H9 (cell line): ENCODE measurements around the gene CARS1. TPM values are rescaled to one million over a fixed set of nuclear protein-coding genes. Genes with fewer than 3 reads are reported as not detected.

Experiments
- DNase-seq: peaks from one replicate; pipeline ENCODE4 v3.0.0-alpha.2; 2017
- H2AFZ ChIP-seq: one replicate; pipeline ENCODE4 v1.6.1; 2013; ENCODE audit warnings: mild to moderate bottlenecking, low read length, control low read depth, moderate library complexity
- H2AK5ac ChIP-seq: 2 replicates; pipeline ENCODE4 v1.6.1; 2013; ENCODE audit warnings: low read length, control low read depth, mixed read lengths; ENCODE audit not compliant: insufficient read length
- H2BK120ac ChIP-seq: one replicate; pipeline ENCODE4 v1.6.1; 2013; ENCODE audit warnings: low read depth, mild to moderate bottlenecking, low read length, control low read depth, inconsistent platforms; ENCODE audit not compliant: poor library complexity, severe bottlenecking
- H2BK12ac ChIP-seq: 2 replicates; pipeline ENCODE4 v1.6.1; 2013; ENCODE audit warnings: low read length, control low read depth, mixed read lengths, low read depth; ENCODE audit not compliant: insufficient read length
- H2BK15ac ChIP-seq: 2 replicates; pipeline ENCODE4 v1.6.1; 2013; ENCODE audit warnings: low read depth, low read length, control low read depth
- H2BK20ac ChIP-seq: one replicate; pipeline ENCODE4 v1.6.1; 2013; ENCODE audit warnings: low read depth, mild to moderate bottlenecking, low read length, control low read depth, inconsistent platforms; ENCODE audit not compliant: poor library complexity, severe bottlenecking
- H2BK5ac ChIP-seq: 2 replicates; pipeline ENCODE4 v1.6.1; 2013; ENCODE audit warnings: low read length, control low read depth, mixed read lengths; ENCODE audit not compliant: insufficient read length
- H3K14ac ChIP-seq: 2 replicates; pipeline ENCODE4 v1.6.1; 2013; ENCODE audit warnings: low read length, control low read depth; ENCODE audit not compliant: insufficient read depth
- H3K18ac ChIP-seq: 2 replicates; pipeline ENCODE4 v1.6.1; 2013; ENCODE audit warnings: low read depth, mild to moderate bottlenecking, mixed read lengths, low read length, control low read depth; ENCODE audit not compliant: insufficient read length
- H3K23ac ChIP-seq: 2 replicates; pipeline ENCODE4 v1.6.1; 2013; ENCODE audit warnings: low read length, control low read depth, mixed read lengths, low read depth; ENCODE audit not compliant: insufficient read length
- H3K23me2 ChIP-seq: 2 replicates; pipeline ENCODE4 v1.6.1; 2013; ENCODE audit warnings: low read depth, mild to moderate bottlenecking, mixed read lengths, low read length, control low read depth; ENCODE audit not compliant: insufficient read length, poor library complexity, severe bottlenecking
- H3K27ac ChIP-seq: 2 replicates; pipeline ENCODE4 v1.5.1; 2013; ENCODE audit warnings: low read length, control low read depth, mixed read lengths, low read depth; ENCODE audit not compliant: insufficient read length
- H3K27me3 ChIP-seq: 2 replicates; pipeline ENCODE4 v1.6.1; 2013; ENCODE audit warnings: low read length, control low read depth, inconsistent platforms; ENCODE audit not compliant: insufficient read depth
- H3K4ac ChIP-seq: 2 replicates; pipeline ENCODE4 v1.6.1; 2013; ENCODE audit warnings: low read depth, mild to moderate bottlenecking, control low read depth, inconsistent platforms, low read length, moderate library complexity
- H3K4me1 ChIP-seq: 2 replicates; pipeline ENCODE4 v1.6.1; 2013; ENCODE audit warnings: low read length, control low read depth, inconsistent platforms; ENCODE audit not compliant: insufficient read depth
- H3K4me2 ChIP-seq: 2 replicates; pipeline ENCODE4 v1.6.1; 2013; ENCODE audit warnings: low read length, control low read depth, mixed read lengths; ENCODE audit not compliant: insufficient read length, insufficient read depth
- H3K56ac ChIP-seq: 2 replicates; pipeline ENCODE4 v1.6.1; 2013; ENCODE audit warnings: low read depth, mild to moderate bottlenecking, mixed read lengths, low read length, control low read depth; ENCODE audit not compliant: insufficient read length
- H3K79me1 ChIP-seq: 2 replicates; pipeline ENCODE4 v1.6.1; 2013; ENCODE audit warnings: low read depth, mild to moderate bottlenecking, moderate library complexity, low read length, control low read depth, inconsistent platforms; ENCODE audit not compliant: insufficient read depth, poor library complexity, severe bottlenecking
- H3K79me2 ChIP-seq: 2 replicates; pipeline ENCODE4 v1.6.1; 2013; ENCODE audit warnings: low read length, control low read depth, inconsistent platforms; ENCODE audit not compliant: insufficient read depth
- H3K9ac ChIP-seq: 2 replicates; pipeline ENCODE4 v1.6.1; 2013; ENCODE audit warnings: low read length, control low read depth, mixed read lengths; ENCODE audit not compliant: insufficient read length; ENCODE audit errors: extremely low read depth
- H3K9me3 ChIP-seq: one replicate; pipeline ENCODE4 v1.6.1; 2013; ENCODE audit warnings: low read depth, low read length, inconsistent platforms; ENCODE audit not compliant: control insufficient read depth
- H3T11ph ChIP-seq: one replicate; pipeline ENCODE4 v1.6.1; 2013; ENCODE audit warnings: mild to moderate bottlenecking, low read length, control low read depth, inconsistent platforms
- H4K20me1 ChIP-seq: one replicate; pipeline ENCODE4 v1.6.1; 2013; ENCODE audit not compliant: control insufficient read depth, insufficient read length, insufficient read depth
- H4K5ac ChIP-seq: 2 replicates; pipeline ENCODE4 v1.6.1; 2013; ENCODE audit warnings: low read depth, mild to moderate bottlenecking, mixed read lengths, low read length, control low read depth; ENCODE audit not compliant: insufficient read length
- H4K8ac ChIP-seq: replicated peaks from 2 replicates; pipeline ENCODE4 v1.6.1; 2013; ENCODE audit warnings: low read length, control low read depth, mixed read lengths, low read depth; ENCODE audit not compliant: insufficient read length
- H4K91ac ChIP-seq: 2 replicates; pipeline ENCODE4 v1.6.1; 2013; ENCODE audit warnings: low read depth, mild to moderate bottlenecking, moderate library complexity, mixed read lengths, low read length, control low read depth; ENCODE audit not compliant: insufficient read length
- H3K27ac Mint-ChIP-seq, 3 experiments: 2 replicates in 2 of 3; 3 replicates in 1 of 3; pipeline ENCODE4 v1.8.0; 2020 to 2021; ENCODE audit warnings: mixed read lengths in 3 of 3, mild to moderate bottlenecking in 1 of 3, moderate library complexity in 1 of 3
- H3K27me3 Mint-ChIP-seq: 2 replicates; pipeline ENCODE4 v1.8.0; 2021; ENCODE audit warnings: low read depth, mild to moderate bottlenecking, moderate library complexity, mixed read lengths
- H3K36me3 Mint-ChIP-seq, 3 experiments: 2 replicates in 2 of 3; 3 replicates in 1 of 3; pipeline ENCODE4 v1.8.0; 2020 to 2021; ENCODE audit warnings: low read depth in 3 of 3, mixed read lengths in 3 of 3; ENCODE audit not compliant: insufficient read depth in 1 of 3
- H3K4me1 Mint-ChIP-seq, 2 experiments: 2 replicates each; pipeline ENCODE4 v1.8.0; 2020; ENCODE audit warnings: mixed read lengths in 2 of 2
- H3K4me3 Mint-ChIP-seq, 2 experiments: 2 replicates in 1 of 2; 3 replicates in 1 of 2; pipeline ENCODE4 v1.8.0; 2020 to 2021; ENCODE audit warnings: mild to moderate bottlenecking in 2 of 2, mixed read lengths in 2 of 2, moderate library complexity in 1 of 2
- H3K9me3 Mint-ChIP-seq, 2 experiments: 2 replicates in 1 of 2; 3 replicates in 1 of 2; pipeline ENCODE4 v1.8.0; 2020; ENCODE audit warnings: mild to moderate bottlenecking in 2 of 2, mixed read lengths in 2 of 2, moderate library complexity in 1 of 2
- WGBS: extraction: QIAGEN DNeasy Blood & Tissue Kit; methylation state at CpG from one replicate; pipeline ENCODE4 v1.1.7; 2013; ENCODE audit warnings: missing lambda C conversion rate, low lambda C conversion rate, mixed read lengths; ENCODE audit not compliant: insufficient read length; ENCODE audit errors: extremely low coverage; 5-methylcytosine and 5-hydroxymethylcytosine counted together
- total RNA-seq: library from RNA; stranded (reverse); gene quantifications from 2 replicates; pipeline ENCODE4 v1.2.1, GENCODE V29; 2021
- TF ChIP-seq, protein P1 (sequence below): fragments of 200-600 bp; sonication (generic); conservative IDR thresholded peaks from 3 replicates; pipeline ENCODE4 v1.8.0; 2021; ENCODE audit warnings: antibody characterized with exemption, mild to moderate bottlenecking

Gene CARS1
- total RNA-seq, 1 experiment from 2014 or later: 92.3 TPM

DNA sequence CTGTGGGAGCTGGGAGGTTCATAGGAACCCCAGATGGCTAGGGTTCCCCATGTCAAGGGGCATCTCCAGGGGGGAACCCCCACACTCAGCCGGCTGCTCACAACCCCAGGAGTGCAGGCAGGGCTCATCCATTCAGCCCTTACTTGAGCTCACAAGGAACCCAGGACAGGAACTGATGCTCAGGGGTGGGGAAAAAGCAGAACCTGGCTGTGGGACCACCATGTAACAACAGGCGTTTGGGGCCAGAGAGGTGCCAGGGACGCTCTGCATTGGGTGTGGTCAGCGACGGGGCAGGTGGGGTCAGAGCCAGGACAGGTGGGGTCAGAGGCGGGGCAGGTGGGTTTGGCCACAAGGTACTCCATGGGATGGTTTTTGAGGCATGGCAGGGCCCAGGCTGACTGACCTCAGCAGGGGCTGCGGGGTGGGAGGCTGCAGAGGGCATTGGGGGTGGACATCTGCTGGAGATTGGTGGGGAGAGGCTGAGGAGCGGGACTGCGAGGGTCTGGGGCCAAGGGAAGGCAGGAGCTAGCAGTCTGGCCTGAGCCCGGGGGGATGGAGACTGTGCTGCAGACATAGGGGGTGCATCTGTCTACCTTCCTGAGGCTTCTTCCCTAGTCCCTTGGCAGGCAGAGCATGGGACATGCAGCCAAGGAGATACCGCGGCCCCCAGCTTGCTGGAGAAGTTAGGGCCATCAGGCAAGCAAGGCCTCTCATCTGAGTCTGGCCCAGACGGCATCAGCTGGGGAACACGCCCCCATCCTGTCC is 34.0 kb upstream of the CARS1 start:
- Histone ChIP-seq H3T11ph (no peak overlapping the region), H3K79me2 (no peaks in the 10 kb centered on the region), H3K79me1 (no peaks in the 10 kb centered on the region), H2BK120ac (no peak overlapping the region), H3K23ac (no peak overlapping the region), H3K4me1 (no peaks in the 10 kb centered on the region), H3K9ac (no peak overlapping the region), H2BK5ac (no peak overlapping the region), H3K56ac (no peak overlapping the region), H4K8ac (no peak overlapping the region), H4K20me1 (no peaks in the 10 kb centered on the region), H3K27me3 (no peaks in the 10 kb centered on the region), H3K4me2 (no peak overlapping the region), H3K23me2 (no peaks in the 10 kb centered on the region), H3K14ac (no peak overlapping the region), H3K27ac (no peak overlapping the region), H3K18ac (no peak overlapping the region), H4K91ac (no peak overlapping the region), H2AK5ac (no peak overlapping the region), H3K9me3 (no peaks in the 10 kb centered on the region), H3K4ac (no peak overlapping the region), H2BK12ac (no peak overlapping the region), H2AFZ (no peak overlapping the region), H2BK15ac (no peak overlapping the region), H2BK20ac (no peak overlapping the region), H4K5ac (no peak overlapping the region)
- TF ChIP-seq, protein P1, sequence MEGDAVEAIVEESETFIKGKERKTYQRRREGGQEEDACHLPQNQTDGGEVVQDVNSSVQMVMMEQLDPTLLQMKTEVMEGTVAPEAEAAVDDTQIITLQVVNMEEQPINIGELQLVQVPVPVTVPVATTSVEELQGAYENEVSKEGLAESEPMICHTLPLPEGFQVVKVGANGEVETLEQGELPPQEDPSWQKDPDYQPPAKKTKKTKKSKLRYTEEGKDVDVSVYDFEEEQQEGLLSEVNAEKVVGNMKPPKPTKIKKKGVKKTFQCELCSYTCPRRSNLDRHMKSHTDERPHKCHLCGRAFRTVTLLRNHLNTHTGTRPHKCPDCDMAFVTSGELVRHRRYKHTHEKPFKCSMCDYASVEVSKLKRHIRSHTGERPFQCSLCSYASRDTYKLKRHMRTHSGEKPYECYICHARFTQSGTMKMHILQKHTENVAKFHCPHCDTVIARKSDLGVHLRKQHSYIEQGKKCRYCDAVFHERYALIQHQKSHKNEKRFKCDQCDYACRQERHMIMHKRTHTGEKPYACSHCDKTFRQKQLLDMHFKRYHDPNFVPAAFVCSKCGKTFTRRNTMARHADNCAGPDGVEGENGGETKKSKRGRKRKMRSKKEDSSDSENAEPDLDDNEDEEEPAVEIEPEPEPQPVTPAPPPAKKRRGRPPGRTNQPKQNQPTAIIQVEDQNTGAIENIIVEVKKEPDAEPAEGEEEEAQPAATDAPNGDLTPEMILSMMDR: no peak
- WGBS: no CpG with 5 or more reads among the region's 14 CpGs
- Mint-ChIP-seq H3K4me3 (no peak overlapping the region), H3K36me3 (peaks cover 0 to 4% (median 2%) of the 10 kb centered on the region in 3 experiments; a peak in 4 of 7 replicates), H3K9me3 (no peaks in the 10 kb centered on the region; a peak in 2 of 5 replicates), H3K27ac (0 out of 7 replicates have a peak overlapping the region, but pooled peaks of 1 of the 3 experiments have one; percentile 39), H3K27me3 (peaks cover 3% of the 10 kb centered on the region), H3K4me1 (peaks cover 12 to 24% of the 10 kb centered on the region in 2 experiments)
- DNase-seq: no peak
